Cardiac fibroblast (primary cell): Measurements from ENCODE around the gene SAMD13.

Experiments
- DNase-seq, 2 donors: peaks; one replicate each; pipeline versions ENCODE4 v3.0.0 to v3.0.0-alpha.2; 2010; ENCODE audit warnings: low read depth in 2 of 2
- H3K4me3 ChIP-seq, 2 donors: replicated peaks in 1 of 2; 1 replicate in 1 of 2; 2 replicates in 1 of 2; pipeline ENCODE4 v1.5.1; 2011; ENCODE audit warnings: low read depth in 2 of 2, low read length in 2 of 2, mild to moderate bottlenecking in 2 of 2, moderate library complexity in 1 of 2
- CTCF ChIP-seq: IDR thresholded peaks from one replicate; pipeline ENCODE4 v1.5.1; 2011; ENCODE audit warnings: low read depth, mild to moderate bottlenecking, low read length, inconsistent platforms

Gene SAMD13

GRCh38 chr1:84374991-84375696, 73.6 kb downstream of the SAMD13 start:
- peak; percentile 25 to 60 for DNase-seq
- no peak overlapping the region for H3K4me3 ChIP-seq
- TF ChIP-seq CTCF = no peak

GRCh38 chr1:84376000-84376910, 74.7 kb downstream of the SAMD13 start:
- TF ChIP-seq CTCF = no peak
- DNase-seq = peak in 1 of 2 donors; percentile 15
- H3K4me3 ChIP-seq = no peak overlapping the region

- H3K4me3 ChIP-seq = no peak overlapping the region
- DNase-seq = peak; percentile 72 to 81
- no peak for TF ChIP-seq CTCF
Observed at GRCh38 chr1:84377480-84378095, 76.1 kb downstream of the SAMD13 start.

- no peak for TF ChIP-seq CTCF
- no peak overlapping the region for H3K4me3 ChIP-seq
- DNase-seq = peak; percentile 72 to 75
Observed at GRCh38 chr1:84379138-84379916, 77.8 kb downstream of the SAMD13 start.

- TF ChIP-seq CTCF = no peak
- no peak for DNase-seq
Observed at GRCh38 chr1:84379917-84380180, 78.3 kb downstream of the SAMD13 start.

GRCh38 chr1:84382127-84382526, 80.6 kb downstream of the SAMD13 start:
- no peak overlapping the region for H3K4me3 ChIP-seq
- peak; percentile 11 to 42 for DNase-seq
- no peak for TF ChIP-seq CTCF

More at GRCh38 chr1:84379917-84380180, 78.3 kb downstream of the SAMD13 start:
- H3K4me3 ChIP-seq = no peak overlapping the region
